SK-N-SH (cell line): Measurements from ENCODE around the gene NKD1. TPM values are rescaled to one million over a fixed set of nuclear protein-coding genes. Genes with fewer than 3 reads are reported as not detected.

Source experiments
- CTCF ChIA-PET: fragments of 300-600, 350-600 bp; formaldehyde crosslinking; extraction: SDS; loops from one replicate; lab custom pipeline; 2021; lab: Yijun Ruan, JAX
- POLR2A ChIA-PET: fragments of 350-600 bp; sonication (Branson Sonifier 250); formaldehyde crosslinking; extraction: SDS; loops from one replicate; lab custom pipeline; 2020; ENCODE audit warnings: antibody characterized with exemption, inconsistent platforms; lab: Yijun Ruan, JAX
- DNase-seq: peaks from one replicate; pipeline ENCODE4 v3.0.0; 2012
- H2AFZ ChIP-seq: fragments of 200-600 bp; sonication (generic); 2 replicates; pipeline ENCODE4 v1.8.1; 2016; ENCODE audit warnings: antibody characterized with exemption, mild to moderate bottlenecking, low read depth
- H3F3A ChIP-seq: fragments of 200-600 bp; sonication (generic); replicated peaks from 2 replicates; pipeline ENCODE3; 2016; ENCODE audit warnings: antibody characterized with exemption, mild to moderate bottlenecking; ENCODE audit not compliant: insufficient read depth
- H3K27ac ChIP-seq, 2 experiments: fragments of 200-500 bp in 1 of 2; fragments of 200-600 bp in 1 of 2; sonication (Bioruptor generic) in 1 of 2; sonication (generic), shearing (Covaris generic) in 1 of 2; 2 replicates each; pipeline versions ENCODE4 v1.5.1 to v1.6.1; 2014 to 2016; ENCODE audit warnings: low read depth in 2 of 2, inconsistent platforms in 1 of 2, low read length in 1 of 2, mild to moderate bottlenecking in 1 of 2, mixed read lengths in 1 of 2
- H3K27me3 ChIP-seq: fragments of 200-600 bp; sonication (generic), shearing (Covaris generic); 2 replicates; pipeline ENCODE4 v1.6.1; 2016; ENCODE audit warnings: mixed run types; ENCODE audit not compliant: insufficient read depth
- H3K36me3 ChIP-seq, 2 experiments: fragments of 200-500 bp in 1 of 2; fragments of 200-600 bp in 1 of 2; sonication (Bioruptor generic) in 1 of 2; sonication (generic) in 1 of 2; replicated peaks in 1 of 2; 2 replicates each; pipeline versions ENCODE3 to v1.5.1; 2014 to 2016; ENCODE audit warnings: low read length in 1 of 2, mild to moderate bottlenecking in 1 of 2; ENCODE audit not compliant: insufficient read depth in 2 of 2, control insufficient read depth in 1 of 2
- H3K4me1 ChIP-seq, 2 experiments: fragments of 200-500 bp in 1 of 2; fragments of 200-600 bp in 1 of 2; sonication (Bioruptor generic) in 1 of 2; sonication (generic), shearing (Covaris generic) in 1 of 2; 2 replicates each; pipeline versions ENCODE4 v1.5.1 to v1.6.1; 2014 to 2016; ENCODE audit warnings: low read depth in 1 of 2, low read length in 1 of 2, mixed run types in 1 of 2; ENCODE audit not compliant: insufficient read depth in 2 of 2, control insufficient read depth in 1 of 2
- H3K4me2 ChIP-seq: fragments of 200-600 bp; sonication (generic), shearing (Covaris generic); 2 replicates; pipeline ENCODE4 v1.6.1; 2017; ENCODE audit warnings: mixed run types
- H3K4me3 ChIP-seq, 2 experiments: fragments of 200-500 bp in 1 of 2; fragments of 200-600 bp in 1 of 2; sonication (Bioruptor generic) in 1 of 2; sonication (generic), shearing (Covaris generic) in 1 of 2; 2 replicates each; pipeline versions ENCODE4 v1.5.1 to v1.8.1; 2014 to 2016; ENCODE audit warnings: low read depth in 2 of 2, inconsistent platforms in 1 of 2, low read length in 1 of 2, mild to moderate bottlenecking in 1 of 2, mixed read lengths in 1 of 2, moderate library complexity in 1 of 2
- H3K79me2 ChIP-seq: fragments of 200-600 bp; sonication (generic); 2 replicates; pipeline ENCODE4 v1.8.1; 2017; ENCODE audit warnings: mild to moderate bottlenecking; ENCODE audit not compliant: insufficient read depth
- H3K9ac ChIP-seq: fragments of 200-600 bp; sonication (generic); 2 replicates; pipeline ENCODE4 v1.6.1; 2017; ENCODE audit warnings: mixed run types
- H3K9me2 ChIP-seq: fragments of 200-600 bp; sonication (generic); 2 replicates; pipeline ENCODE4 v1.6.1; 2017; ENCODE audit warnings: mixed run types
- H3K9me3 ChIP-seq: fragments of 200-600 bp; sonication (generic); 2 replicates; pipeline ENCODE4 v1.6.1; 2017; ENCODE audit warnings: mixed run types, mild to moderate bottlenecking, moderate library complexity
- H4K20me1 ChIP-seq: fragments of 200-600 bp; sonication (generic); 2 replicates; pipeline ENCODE4 v1.6.1; 2017; ENCODE audit warnings: mild to moderate bottlenecking, mixed run types; ENCODE audit not compliant: insufficient read depth
- EP300 ChIP-seq, 2 experiments: IDR thresholded peaks; 2 replicates each; pipeline versions ENCODE4 v1.4.0 to v1.6.1; 2012; ENCODE audit warnings: borderline replicate concordance in 1 of 2, low read depth in 1 of 2, low read length in 1 of 2
- GABPA ChIP-seq: IDR thresholded peaks from 2 replicates; pipeline ENCODE4 v1.4.0; 2012; ENCODE audit warnings: low read depth, mild to moderate bottlenecking
- GATA2 ChIP-seq: sonication (generic); formaldehyde crosslinking; IDR thresholded peaks from 2 replicates; pipeline ENCODE4 v1.5.0; 2020; ENCODE audit warnings: mild to moderate bottlenecking, missing genetic modification reagents
- IRF3 ChIP-seq: fragments of 150-350 bp; IDR thresholded peaks from 2 replicates; pipeline ENCODE4 v1.6.1; 2016; ENCODE audit warnings: mild to moderate bottlenecking, low read depth, low read length
- RAD21 ChIP-seq: IDR thresholded peaks from 2 replicates; pipeline ENCODE4 v1.6.1; 2012; ENCODE audit warnings: mild to moderate bottlenecking, low read length
- REST ChIP-seq: IDR thresholded peaks from 2 replicates; pipeline ENCODE4 v1.6.1; 2012; ENCODE audit warnings: mild to moderate bottlenecking, low read depth, low read length, moderate library complexity
- TCF12 ChIP-seq: IDR thresholded peaks from 2 replicates; pipeline ENCODE4 v1.4.0; 2012
- YY1 ChIP-seq: IDR thresholded peaks from 2 replicates; pipeline ENCODE4 v1.4.0; 2012; ENCODE audit warnings: low read depth, mild to moderate bottlenecking
- polyA plus RNA-seq, 3 experiments: library from polyadenylated mRNA; depleted of rRNA; stranded (reverse); fragments of >200 nt; gene quantifications; 2 replicates each; pipeline ENCODE4 v1.2.3, GENCODE V29; 2012
- TF ChIP-seq, protein P1 (sequence below): IDR thresholded peaks from 2 replicates; pipeline ENCODE4; 2012

The NKD1 gene
- polyA plus RNA-seq, 1 of the 3 experiments (the other 2 are of a cell fraction) = 0.02 TPM

DNA sequence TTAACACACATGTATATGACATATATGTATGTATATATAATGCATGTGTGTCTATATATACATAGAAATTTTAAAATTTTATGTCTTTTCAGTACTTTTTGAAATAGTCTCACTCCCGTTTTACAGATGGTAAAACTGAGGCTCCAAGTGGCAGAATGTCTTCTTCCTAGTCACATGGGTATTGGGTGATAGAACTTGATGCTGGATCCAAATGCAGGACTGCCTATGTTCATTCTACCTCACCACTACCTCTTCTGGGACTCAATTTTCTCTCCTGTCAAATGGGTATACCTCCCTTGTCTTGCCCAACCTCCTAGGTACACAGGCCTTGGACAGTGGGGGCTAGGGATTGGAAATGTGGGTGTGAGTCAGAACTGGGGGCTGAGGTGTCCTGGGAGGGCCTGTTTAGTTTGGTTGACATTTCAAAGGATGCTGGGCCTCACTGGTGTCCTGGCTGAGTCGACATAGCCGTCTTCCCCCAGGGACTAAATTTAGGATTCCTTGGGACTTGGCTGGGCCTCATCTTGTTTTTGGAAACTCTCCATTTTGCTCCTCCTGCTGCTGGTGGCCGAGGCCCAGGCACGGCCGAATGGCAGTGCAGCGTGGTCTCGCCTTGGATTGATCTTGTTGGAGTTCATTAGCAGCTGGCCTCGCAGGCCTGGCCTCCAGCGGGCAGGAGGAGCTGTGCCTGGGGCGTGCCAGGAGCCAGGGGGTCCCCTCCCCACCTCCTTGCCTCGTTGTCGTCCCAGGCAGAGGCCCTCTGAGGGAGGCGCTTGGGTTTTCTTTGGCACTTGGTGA lies 25.9 kb downstream of the NKD1 start (continued):
- TF ChIP-seq REST (no peak), GATA2 (no peak), IRF3 (no peak), GABPA (no peak), EP300 (IDR thresholded peaks at IDR 0.05; ENCODE audit: borderline replicate concordance in 1 of 2, low read depth in 1 of 2, low read length in 1 of 2) (no peak)
- TF ChIP-seq, protein P1, sequence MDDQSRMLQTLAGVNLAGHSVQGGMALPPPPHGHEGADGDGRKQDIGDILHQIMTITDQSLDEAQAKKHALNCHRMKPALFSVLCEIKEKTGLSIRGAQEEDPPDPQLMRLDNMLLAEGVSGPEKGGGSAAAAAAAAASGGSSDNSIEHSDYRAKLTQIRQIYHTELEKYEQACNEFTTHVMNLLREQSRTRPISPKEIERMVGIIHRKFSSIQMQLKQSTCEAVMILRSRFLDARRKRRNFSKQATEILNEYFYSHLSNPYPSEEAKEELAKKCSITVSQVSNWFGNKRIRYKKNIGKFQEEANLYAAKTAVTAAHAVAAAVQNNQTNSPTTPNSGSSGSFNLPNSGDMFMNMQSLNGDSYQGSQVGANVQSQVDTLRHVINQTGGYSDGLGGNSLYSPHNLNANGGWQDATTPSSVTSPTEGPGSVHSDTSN = no peak

DNA sequence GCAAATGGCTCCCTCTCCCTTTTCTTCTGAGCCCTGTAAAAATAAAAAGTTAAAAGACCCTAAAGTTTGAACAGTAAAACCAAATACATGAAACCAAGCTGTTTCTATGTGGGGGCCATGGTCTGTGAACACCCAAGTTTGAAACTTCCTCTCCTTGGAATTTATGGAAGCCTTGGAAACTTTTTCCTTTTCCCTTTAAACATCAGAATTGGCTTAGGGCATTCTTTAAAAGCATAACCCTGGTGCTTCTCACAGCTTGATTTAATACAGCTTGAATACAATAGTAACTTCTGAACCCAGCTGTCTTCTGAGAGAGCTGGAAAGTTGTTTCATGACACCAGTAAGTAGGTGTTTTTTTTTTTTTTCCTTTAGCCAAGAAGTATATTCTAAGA lies 26.5 kb downstream of the NKD1 start:
- no peaks in the 10 kb centered on the region for H3K36me3 ChIP-seq
- H3K4me3 ChIP-seq = no peak overlapping the region
- no peak for DNase-seq
- no peaks in the 10 kb centered on the region for H3F3A ChIP-seq
- no peak overlapping the region for H3K27ac ChIP-seq
- H4K20me1 ChIP-seq = no peaks in the 10 kb centered on the region
- H3K79me2 ChIP-seq = no peaks in the 10 kb centered on the region
- no peaks in the 10 kb centered on the region for H3K9me3 ChIP-seq
- H3K4me1 ChIP-seq = peaks cover 0 to 5% of the 10 kb centered on the region in 2 experiments; a peak in 1 of 4 replicates
- TF ChIP-seq YY1 (no peak), RAD21 (no peak), TCF12 (no peak)
- TF ChIP-seq, protein P1 = no peak
- TF ChIP-seq, all 33 proteins: peak for 0
- CTCF ChIA-PET = interaction anchor here (0.8 kb wide), 1 partner anchor 15 kb away, joined by 3 read pairs; no protein-coding TSS in a partner anchor
- no peak overlapping the region for H3K9ac ChIP-seq
- no peak overlapping the region for H2AFZ ChIP-seq
- H3K9me2 ChIP-seq = no peaks in the 10 kb centered on the region
- POLR2A ChIA-PET = no interaction called here
- H3K27me3 ChIP-seq = no peaks in the 10 kb centered on the region
- H3K4me2 ChIP-seq = no peak overlapping the region
